GM12892 (cell line): ENCODE measurements around the gene MYO1E.

Experiments used
- POLR2A ChIP-seq: IDR thresholded peaks from 2 replicates; pipeline ENCODE4 v1.6.1; 2011; ENCODE audit warnings: low read depth, low read length, control low read depth
- POLR2AphosphoS5 ChIP-seq: IDR thresholded peaks from 2 replicates; pipeline ENCODE4 v1.6.1; 2011; ENCODE audit warnings: low read depth, low read length, control low read depth

DNA sequence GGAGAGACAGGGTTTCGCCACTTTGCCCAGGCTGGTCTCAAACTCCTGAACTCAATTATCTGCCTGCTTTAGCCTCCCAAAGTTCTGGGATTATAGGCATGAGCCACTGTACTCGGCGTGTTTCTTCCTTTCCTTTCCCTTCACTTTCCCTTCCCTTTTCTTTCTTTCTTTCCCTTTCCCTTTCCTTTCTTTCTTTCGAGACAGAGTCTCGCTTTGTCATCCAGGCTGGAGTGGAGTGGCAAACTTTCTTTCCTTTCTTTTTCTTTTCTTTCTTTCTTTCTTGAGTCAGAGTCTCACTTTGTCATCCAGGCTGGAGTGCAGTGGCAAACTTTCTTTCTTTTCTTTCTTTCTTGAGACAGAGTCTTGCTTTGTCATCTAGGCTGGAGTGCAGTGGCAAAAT is 183.4 kb downstream of the MYO1E start:
- TF ChIP-seq POLR2AphosphoS5 (no peak), POLR2A (no peak)
